HG02973 (cell line): ENCODE measurements around the gene RASSF10.

ENCODE experiments used
- ATAC-seq: cut with Tn5 transposase; IDR thresholded peaks from one replicate; pipeline ENCODE4 v1.9.1; 2021; ENCODE audit warnings: moderate library complexity; ENCODE audit not compliant: unreplicated experiment

The RASSF10 gene

GRCh38 chr11:13008625-13009475, at the start of gene RASSF10:
Gene RASSF10, plus strand, starts transcription at chr11:13009316. Its CDS starts 261 bp downstream, at chr11:13009577.
- ATAC-seq: no peak

- no peak for ATAC-seq
Measured at GRCh38 chr11:12961615-12962014, 47.5 kb upstream of the RASSF10 start.

- ATAC-seq: no peak
Measured at GRCh38 chr11:12962306-12962705, 46.8 kb upstream of the RASSF10 start.

- ATAC-seq: no peak
Measured at GRCh38 chr11:12963051-12963450, 46.1 kb upstream of the RASSF10 start.

DNA sequence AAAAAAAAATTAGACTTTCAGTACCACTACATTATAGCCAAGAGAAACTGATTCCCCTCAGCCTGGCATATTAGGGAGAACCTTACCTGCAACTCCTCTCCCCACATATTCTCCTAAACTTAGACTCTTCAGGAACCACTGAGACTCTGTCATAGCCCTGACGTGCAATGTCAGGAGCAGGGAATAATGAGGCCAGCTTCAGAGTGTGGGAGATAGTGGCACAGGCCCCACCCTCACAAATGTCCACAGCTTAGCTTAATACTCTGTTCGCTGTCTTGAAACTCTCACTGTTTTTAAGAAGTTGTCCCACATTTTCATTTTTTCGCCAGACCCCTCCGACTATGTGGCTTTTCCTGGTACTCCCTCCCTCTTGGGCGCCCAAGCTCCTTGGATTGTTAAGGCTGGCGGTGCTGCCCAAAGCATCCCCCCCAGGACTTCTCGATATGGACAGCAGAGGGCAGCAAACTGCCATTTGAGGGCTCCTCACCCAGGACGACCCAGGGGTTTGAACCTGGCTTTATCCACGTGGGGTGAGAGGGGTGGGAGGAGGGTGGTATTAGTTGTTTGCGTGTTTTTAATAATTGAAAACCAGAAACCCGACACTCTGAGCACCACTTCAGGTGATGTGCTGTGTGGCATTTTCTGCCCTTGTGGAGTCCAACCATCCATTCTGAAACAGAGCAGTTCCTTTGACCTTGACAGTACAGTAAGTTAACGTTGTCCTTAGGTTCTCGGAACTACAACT, 45.2 kb upstream of the RASSF10 start:
- ATAC-seq: peak; percentile 86

GRCh38 chr11:12964650-12965049, 44.5 kb upstream of the RASSF10 start:
- ATAC-seq: no peak

DNA sequence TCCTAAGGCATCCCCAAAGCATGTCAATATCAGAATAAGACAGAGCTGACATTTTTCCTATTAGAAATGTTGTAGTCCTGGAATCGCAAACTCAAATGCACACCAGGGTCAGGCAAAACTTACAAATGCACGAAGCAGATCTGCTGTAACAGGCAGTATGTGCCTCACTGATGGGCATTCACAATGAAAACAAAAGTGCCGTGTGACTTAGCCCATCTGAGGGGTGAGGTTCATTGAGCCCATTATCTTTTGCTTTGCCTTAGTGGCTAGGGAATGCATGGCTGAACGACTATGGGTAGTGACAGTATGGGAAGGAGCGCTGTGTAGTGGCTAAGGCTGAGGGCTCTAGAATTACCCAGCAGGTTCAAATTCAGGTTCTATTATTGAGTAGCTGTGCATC, 43.1 kb upstream of the RASSF10 start:
- no peak for ATAC-seq

DNA sequence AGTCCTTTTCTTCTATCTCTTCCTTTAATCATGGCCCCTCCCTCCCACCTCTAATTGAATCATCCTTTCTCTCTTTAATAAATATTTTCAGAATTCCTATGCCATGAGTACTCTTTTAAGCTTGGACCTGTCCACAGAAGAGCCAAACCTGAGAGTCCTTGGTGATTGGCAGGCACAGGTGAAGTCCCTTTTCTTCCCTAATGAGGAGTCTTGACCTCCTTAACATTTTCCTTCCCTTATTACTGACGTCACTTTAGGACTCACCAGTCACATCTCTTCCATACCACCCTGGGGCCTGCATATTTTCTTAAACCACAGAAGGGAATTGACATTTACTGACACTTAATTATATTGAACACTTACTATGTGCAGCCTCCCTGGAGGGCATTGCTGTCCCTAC, 41.0 kb upstream of the RASSF10 start:
- no peak for ATAC-seq

DNA sequence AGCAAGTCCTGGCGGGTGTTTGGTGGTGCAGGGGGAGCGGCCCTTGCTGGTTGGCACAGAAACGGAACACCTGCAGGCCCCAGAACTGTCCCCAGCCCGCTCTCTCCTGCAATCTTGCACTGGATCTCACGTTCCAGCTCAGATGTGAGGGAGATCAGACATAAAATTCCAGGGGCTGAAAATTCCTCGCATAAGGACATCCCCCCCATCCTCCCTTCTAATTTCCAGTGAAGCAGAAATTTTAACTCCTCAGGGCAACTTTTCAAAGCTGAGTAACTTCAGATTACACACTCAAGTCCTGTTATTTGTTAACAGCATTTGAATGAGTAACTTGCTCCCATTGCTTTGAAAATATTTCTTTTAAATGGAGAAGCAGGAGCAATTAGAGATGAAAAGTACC, 40.3 kb upstream of the RASSF10 start:
- ATAC-seq: no peak

DNA sequence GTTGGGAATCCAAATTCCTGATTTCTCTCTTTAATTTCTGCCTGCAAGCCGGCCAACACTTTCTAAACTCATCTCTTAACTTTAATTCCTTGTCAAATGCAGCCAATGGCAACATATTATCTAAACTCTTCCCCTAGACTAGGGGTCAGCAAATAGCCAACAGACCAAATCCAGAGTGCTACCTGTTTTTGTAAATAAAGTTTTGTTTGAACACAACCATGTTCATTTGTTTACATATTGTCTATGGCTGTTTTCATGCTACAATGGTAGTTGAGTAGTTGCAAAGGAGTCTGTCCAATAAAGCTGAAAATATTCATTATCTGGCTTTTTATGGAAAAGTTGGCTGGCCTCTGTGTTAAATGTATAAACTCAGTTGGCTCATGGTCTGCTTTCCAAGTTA, 37.2 kb upstream of the RASSF10 start:
- ATAC-seq: no peak

- ATAC-seq: no peak
Measured at GRCh38 chr11:12973528-12974181, 35.5 kb upstream of the RASSF10 start.

DNA sequence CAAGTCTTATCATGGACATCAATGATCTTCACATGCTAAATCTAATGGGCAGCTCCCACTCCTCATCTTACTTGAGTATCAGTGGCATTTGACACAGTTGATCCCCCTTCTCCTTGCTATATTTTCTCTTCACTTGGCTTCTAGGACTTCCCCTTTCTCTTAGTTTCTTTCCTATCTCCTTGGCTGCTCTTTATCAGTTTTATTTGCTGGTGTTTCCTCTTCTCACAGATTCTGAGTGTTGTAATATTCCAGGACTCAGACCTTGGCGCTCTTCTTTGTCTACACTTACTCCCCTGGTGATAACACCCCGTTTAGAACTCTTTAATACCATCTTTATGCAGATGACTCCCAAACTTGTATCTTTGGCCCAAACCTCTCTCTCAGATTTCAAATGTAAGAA, 33.9 kb upstream of the RASSF10 start:
- ATAC-seq: no peak

DNA sequence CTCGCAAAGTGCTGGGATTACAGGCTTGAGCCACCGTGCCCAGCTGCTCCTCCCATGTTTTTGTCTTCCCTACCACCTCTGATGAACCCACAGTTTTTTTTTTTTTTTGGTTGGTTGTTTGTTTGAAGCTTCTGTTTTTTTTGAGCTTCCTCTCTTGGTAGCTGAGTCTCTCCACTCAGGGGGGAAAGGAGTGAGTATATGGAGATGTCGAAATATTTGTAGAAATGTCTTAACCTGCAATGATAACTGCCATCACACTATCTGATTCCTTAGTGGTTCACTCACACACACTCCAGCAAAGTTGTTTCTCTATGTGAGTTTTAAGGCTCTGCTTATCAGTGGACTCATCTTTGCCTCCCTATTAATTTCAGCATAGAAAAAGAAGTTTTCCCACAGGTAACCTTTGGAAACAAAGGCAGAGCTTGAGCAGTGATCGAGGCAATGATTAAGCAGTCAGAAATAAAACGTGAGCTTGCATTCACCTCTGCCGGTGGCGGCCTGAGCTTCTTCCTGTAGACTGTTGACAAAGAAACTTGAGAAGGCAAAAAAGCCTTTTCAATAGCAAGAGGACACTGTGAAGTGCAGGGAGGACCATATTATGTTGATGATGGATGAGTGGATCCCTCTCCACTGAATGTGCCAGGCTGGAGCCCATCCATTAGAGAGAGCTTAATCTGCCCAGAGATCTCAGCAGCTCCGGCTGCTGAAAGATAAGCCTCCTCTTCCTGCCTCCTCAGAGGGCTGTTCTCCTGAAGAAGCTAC, 29.0 kb upstream of the RASSF10 start:
- ATAC-seq: no peak

DNA sequence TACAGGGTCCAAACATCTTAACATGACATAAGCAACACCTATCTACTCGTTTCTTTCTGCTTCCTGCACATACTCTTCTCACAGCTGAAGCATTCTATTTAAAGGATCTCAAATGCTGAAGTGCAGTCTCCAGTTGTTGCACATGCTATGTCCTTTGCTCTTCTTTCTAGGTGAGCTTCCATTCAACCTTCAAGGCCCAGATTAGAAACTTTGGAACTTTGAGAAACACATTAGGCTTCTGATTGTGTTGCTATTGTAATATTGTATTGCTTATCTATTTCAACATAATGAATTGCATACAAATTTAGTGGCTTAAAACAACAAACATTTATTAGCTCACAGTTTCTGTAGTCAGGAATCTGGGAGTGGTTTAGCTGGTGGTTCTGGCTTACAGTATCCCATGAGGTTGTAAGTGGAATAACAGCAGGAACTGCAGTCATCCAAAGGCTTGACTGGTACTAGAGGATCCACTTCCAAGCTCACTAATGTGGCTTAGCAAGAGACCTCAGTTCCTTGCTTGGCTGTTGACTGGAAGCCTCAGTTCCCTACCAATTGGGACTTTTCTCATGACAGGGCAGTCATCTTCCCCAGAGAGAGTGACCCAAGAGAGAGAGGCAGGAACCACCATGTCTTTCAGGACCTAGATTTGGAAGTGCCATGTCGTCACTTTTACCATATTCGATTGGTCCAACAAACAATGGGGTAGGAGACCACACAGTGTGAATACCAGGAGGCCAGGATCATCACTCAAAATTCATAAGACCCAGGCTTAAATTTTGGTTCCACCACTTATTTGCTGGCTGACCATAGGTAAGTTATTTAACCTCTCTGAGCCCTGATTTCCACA, 27.2 kb upstream of the RASSF10 start:
- no peak for ATAC-seq

- no peak for ATAC-seq
Measured at GRCh38 chr11:12983336-12983735, 25.8 kb upstream of the RASSF10 start.

DNA sequence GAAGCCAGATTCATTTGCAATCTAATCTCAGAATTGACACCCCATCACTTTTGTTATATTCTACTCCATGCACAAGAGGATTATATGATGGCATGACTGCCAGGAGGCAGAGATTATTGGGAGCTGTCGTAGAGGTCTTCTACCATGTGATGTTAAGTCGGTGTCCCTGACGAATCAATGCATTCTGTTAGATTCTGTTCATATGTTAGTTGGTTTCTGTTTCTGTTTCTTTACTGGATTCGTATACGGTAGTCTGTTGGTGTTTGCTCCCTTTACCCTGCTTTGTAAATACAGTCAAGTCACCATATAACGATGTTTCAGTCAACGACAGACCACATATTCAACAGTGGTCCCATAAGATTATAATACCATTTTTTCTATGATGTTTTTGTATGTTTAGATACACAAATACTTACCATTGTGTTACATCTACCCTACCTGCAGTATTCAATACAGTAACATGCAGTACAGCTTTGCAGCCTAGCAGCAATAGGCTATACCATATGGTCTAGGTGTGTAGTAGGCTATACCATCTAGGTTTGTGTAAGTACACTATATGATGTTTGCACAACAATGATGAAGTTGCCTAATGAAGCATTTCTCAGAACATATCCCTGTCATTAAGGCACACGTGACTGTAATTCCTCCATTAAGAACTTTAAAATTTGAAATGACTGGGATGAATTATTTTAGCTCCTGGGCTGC, 22.8 kb upstream of the RASSF10 start:
- ATAC-seq: no peak

DNA sequence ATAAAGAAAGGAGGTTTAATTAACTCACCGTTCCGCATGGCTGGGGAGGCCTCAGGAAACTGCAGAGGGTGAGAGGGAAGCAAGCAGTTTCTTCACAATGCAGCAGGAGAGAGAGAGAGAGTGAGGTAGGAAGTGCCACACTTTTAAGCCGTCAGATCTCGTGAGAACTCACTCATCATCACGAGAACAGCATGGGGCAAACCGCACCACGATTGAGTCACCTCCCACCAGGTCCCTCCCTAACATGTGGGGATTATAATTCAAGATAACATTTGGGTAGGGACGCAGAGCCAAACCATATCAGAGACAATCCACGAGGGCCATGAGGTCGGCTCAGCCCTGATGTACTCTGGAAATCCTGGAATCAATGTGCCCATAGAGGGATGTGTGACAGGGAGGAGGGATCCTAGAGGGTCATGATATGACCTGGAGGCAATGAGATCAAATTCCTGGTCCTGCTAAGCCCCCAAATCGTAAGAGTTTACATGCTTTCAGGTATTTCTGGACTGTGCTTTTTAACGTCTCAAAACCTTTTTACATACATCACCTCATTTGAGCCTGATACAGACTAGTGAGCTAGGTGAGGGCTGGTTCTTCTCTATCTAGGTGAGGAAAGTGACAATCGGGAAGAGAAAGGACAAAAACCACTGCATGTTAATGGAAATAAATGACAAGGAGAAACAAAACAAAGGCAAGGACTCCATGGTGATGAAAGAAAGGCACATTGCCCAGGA, 19.5 kb upstream of the RASSF10 start:
- ATAC-seq: no peak

- ATAC-seq: no peak
Measured at GRCh38 chr11:12990162-12990480, 19.0 kb upstream of the RASSF10 start.

GRCh38 chr11:12991426-12991825, 17.7 kb upstream of the RASSF10 start:
- ATAC-seq: no peak
